GM21381 (cell line): ENCODE results near the gene ANGPTL7.
"Not testable (repeated sequence)": the region's sequence is repeated elsewhere in the genome, so short reads cannot be mapped to it uniquely, and the experiment has no call there.

Experiments used
- ATAC-seq: cut with Tn5 transposase; IDR thresholded peaks from one replicate; pipeline ENCODE4 v1.9.1; 2021; ENCODE audit warnings: mild to moderate bottlenecking, moderate library complexity; ENCODE audit not compliant: unreplicated experiment

ANGPTL7 gene

DNA sequence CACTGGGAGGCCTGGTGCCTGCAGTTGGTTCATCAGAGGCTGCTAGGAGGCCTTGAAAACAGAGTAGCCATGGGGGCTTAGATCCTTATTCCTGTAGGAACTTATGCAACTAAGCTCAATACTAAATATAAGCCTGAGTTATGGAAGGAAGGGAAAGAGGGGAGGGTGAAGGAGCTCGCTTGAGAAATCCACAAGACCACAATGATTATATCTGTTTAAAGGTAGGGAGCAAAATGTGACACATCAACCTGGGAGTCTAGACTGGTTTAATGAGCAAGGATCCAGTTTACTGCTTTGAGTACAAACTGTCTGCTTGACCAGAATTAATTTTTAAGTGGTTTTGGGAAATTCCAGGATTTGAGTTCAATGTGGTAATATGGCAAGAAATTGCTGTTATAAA is 20.4 kb upstream of the ANGPTL7 start:
- no peak for ATAC-seq

DNA sequence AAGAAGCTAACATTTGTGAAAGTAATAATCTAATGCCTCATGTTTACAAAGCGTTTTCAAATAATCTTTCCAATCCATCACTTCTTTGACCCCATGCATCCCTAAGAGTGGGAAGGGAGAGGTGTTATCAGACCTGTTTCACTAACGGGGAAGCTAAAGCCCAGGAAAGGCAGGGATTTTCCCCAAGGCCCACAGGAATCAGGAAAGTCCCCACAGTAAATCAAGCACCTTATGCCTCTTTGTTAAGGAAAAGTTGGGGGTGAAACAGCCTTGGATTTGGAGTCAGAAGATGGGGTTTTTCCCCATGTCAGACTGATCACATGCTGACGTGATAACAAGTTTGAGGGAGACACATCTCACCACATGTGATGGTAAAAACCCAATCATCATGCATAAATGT is 20.0 kb upstream of the ANGPTL7 start:
- ATAC-seq = no peak

DNA sequence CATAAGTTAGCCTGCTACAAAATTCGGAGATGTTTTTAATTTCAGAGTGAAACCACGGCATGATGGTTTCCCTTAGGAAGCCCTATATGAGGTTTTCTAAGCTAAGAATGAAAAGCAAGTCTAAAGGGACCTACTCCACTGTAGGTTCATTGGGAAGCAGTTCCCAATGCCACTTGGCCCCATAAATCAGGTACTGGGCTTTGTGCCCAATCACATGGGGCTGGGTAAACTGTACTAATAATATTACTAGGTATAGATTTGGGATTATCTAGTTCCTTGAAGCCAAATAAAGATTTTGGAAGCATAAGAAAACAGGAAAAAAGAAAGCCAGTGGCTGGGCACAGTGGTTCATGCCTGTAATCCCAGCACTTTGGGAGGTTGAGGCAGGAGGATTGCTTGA is 19.1 kb upstream of the ANGPTL7 start:
- ATAC-seq = no peak

GRCh38 chr1:11174261-11174942 is 14.8 kb upstream of the ANGPTL7 start:
- no peak for ATAC-seq

GRCh38 chr1:11175461-11175860 is 13.7 kb upstream of the ANGPTL7 start:
- no peak for ATAC-seq

GRCh38 chr1:11176081-11176706 is 13.0 kb upstream of the ANGPTL7 start:
- no peak for ATAC-seq

- ATAC-seq = no peak
Observed at GRCh38 chr1:11178021-11179015, 10.8 kb upstream of the ANGPTL7 start.

DNA sequence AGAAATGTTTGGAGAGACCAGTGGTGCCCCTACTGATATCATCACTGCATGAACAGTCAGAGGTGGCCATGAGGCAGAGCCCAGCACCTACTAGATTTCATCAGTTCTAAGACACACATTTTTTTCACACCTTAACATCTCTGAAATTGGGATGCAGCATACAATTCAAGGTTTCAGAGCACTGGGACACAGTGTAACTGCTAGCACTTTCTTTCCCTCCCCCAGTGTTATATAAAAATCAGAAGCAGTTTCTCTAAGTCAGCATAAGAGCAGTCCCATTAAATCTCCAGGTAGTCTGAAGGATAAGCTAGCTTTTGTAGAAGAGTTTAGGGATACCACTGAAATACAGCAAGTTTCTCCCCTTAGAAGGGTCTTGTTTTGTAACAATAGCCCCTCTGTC is 10.0 kb upstream of the ANGPTL7 start:
- no peak for ATAC-seq

DNA sequence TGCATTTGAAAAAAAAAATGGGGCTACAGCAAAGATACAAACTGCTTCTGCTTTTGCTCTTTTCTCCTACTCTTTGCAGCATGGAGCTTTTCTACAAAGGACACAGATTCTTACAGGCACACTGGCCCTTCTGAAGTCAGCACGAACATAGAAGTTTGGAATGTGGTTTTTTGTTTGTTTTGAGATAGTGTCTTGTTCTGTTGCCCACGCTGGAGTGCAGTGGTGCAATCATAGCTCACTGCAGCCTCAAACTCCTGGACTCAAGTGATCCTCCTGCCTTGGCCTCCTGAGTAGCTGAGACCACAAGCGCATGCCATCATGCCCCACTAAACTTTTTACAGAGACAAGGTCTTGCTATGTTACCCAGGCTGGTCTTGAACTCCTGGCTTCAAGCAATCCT is 9.4 kb upstream of the ANGPTL7 start:
- ATAC-seq = not testable (repeated sequence)

- ATAC-seq = no peak
Observed at GRCh38 chr1:11180342-11180744, 8.8 kb upstream of the ANGPTL7 start.

DNA sequence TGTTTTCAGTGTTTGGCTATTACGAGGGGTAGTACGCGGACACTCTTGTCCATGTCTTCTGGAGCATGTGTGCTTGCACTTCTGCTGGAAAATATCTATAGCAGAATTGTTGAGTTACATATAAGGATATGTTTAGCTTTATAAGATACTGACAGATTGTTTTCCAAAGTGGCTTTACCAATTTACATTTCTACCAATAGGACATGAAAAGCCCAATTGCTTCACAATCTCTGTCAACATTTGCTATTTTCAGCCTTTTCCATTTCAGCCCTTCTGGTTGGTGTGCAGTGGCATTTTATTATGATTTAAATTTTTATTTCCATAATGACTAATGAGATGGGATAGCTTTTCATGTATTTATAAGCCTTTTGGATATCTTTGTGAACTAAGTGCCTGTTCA is 6.3 kb upstream of the ANGPTL7 start:
- ATAC-seq = no peak

DNA sequence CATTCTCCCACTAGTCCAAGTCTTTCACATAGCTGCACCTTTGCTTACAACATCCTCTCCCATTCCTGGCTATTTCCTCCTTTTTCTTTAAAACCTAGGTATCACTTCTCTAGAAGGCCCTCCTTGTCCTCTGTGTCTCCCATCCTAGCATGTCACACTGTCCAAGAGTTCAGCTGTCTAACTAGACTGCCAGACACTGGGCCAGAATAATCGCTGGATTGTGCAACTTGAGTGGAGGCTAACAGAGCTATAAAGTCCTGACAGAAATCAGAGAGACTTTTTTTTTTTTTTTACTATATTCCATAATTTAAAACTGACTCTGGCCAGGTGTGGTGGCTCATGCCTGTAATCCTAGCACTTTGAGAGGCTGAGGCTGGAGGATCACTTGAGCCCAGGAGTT is 4.2 kb upstream of the ANGPTL7 start:
- ATAC-seq = no peak

DNA sequence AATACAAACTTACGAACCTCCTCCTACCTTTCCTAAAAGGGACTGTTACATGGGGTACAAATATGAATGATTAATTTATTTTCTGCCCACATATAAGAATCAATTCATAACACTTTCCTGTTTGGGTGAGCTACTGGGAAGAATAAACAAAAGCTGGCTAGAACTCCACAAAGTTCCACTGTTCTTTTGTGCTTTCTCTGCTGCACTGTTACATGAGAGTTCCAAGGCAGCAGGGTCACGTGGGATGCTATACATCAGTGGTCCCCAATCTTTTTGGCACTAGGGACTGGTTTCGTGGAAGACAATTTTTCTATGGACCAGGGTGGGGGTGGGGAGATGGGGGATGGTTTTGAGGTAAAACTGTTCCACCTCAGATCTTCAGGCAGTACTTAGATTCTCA is 2.2 kb upstream of the ANGPTL7 start:
- ATAC-seq = no peak

GRCh38 chr1:11187494-11187893 is 1.7 kb upstream of the ANGPTL7 start:
- ATAC-seq = no peak

DNA sequence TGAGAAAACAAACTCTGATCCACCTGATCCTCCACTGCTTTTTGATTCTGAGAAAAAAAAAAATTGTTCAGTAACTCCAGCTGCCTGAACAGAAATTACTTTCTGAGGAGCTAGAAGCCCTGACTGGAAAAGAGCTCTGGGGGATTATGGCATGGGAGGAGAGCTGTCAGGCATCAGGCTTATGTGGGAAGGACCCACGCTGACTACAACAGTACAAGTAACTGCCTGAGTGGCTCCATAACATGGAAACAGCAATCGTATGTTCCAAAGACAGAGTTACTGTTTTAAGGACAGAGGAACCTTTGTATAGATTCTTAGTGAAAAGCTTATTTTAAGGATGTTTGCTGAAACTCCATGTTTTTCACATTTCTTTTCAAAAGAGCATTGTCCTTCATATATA is 1.2 kb upstream of the ANGPTL7 start:
- no peak for ATAC-seq

DNA sequence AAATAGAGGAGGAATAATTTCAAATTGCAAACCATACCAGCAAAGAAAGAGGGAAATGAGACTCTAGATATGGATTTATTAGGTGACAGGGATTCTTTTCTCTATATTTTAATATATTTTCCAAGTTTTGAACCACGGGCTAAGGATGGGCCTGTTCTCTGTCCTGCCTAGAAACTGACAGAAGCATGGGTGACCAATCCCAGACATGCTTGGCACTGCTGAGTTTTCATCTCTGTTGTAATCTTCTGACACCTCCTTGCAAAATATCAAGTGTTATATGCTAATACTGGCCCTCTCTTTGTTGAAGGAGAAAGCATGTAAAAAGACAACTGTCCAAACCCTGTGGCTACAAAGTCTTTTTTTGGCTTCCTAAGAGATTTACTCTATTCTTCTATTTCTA is 774 bp upstream of the ANGPTL7 start:
- no peak for ATAC-seq

DNA sequence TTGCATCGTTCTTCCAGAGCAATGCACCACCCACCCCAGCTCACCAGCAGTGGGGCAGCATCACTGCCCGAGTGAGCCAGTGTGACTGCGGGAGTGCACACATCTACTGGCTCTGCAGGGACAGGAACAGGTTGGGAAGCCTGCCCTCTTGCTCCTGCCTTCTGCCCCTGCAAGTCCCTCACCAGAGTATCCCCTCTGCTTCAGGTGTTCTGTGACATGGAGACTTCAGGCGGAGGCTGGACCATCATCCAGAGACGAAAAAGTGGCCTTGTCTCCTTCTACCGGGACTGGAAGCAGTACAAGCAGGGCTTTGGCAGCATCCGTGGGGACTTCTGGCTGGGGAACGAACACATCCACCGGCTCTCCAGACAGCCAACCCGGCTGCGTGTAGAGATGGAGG is 4.2 kb downstream of the ANGPTL7 start:
- ATAC-seq = no peak

DNA sequence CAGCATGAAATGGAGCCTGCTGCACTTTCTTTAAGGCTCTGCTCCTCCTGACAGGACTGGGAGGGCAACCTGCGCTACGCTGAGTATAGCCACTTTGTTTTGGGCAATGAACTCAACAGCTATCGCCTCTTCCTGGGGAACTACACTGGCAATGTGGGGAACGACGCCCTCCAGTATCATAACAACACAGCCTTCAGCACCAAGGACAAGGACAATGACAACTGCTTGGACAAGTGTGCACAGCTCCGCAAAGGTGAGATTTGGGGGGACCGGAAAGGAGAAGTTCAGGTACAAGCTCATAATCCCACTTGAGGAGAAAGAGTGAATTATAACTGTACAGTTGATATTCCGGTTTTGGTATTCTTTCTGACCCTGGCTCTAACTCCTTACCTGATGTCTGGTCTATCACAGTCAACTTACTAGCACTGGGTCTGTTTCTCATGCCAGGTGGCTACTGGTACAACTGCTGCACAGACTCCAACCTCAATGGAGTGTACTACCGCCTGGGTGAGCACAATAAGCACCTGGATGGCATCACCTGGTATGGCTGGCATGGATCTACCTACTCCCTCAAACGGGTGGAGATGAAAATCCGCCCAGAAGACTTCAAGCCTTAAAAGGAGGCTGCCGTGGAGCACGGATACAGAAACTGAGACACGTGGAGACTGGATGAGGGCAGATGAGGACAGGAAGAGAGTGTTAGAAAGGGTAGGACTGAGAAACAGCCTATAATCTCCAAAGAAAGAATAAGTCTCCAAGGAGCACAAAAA is 5.4 kb downstream of the ANGPTL7 start:
- no peak for ATAC-seq

GRCh38 chr1:11196945-11197344 is 7.8 kb downstream of the ANGPTL7 start:
- ATAC-seq = no peak

GRCh38 chr1:11197359-11197758 is 8.2 kb downstream of the ANGPTL7 start:
- ATAC-seq = no peak

DNA sequence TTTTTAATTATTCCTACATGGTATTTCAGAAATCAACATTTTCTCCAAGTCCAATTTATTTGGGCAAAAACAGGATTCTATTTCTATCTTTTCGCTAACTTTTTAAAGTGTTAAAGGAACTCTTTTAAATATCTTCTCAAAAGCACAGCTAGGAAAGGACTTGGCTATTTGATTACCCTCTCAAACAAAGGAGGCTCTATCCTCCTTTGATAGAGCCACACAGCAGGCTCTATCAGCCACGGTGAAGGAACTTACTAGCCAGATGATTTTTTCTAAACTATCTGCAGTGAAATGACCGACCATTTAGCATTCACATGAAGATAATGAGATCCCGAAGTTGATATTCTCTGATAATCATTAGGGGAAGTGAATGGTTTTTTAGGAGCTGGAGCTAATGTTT is 9.1 kb downstream of the ANGPTL7 start:
- ATAC-seq = no peak
